ENCODE measurements around the gene TRMT44.
"Not testable (repeated sequence)": the region's sequence is repeated elsewhere in the genome, so short reads cannot be mapped to it uniquely, and the experiment has no call there.

The TRMT44 gene

GRCh38 chr4:8405516-8405875, 35.1 kb upstream of the TRMT44 start:
- TF ChIP-seq FOXM1 (IDR thresholded peaks at IDR 0.05; ENCODE audit: borderline replicate concordance) (no peak), LEF1 (IDR thresholded peaks at IDR 0.05; ENCODE audit: borderline replicate concordance) (no peak), NFRKB (IDR thresholded peaks at IDR 0.05) (no peak), CTBP1 (IDR thresholded peaks at IDR 0.05; ENCODE audit: borderline replicate concordance) (no peak), FOXK2 (IDR thresholded peaks at IDR 0.05) (no peak), L3MBTL2 (conservative IDR thresholded peaks at IDR 0.05) (no peak), HDGF (IDR thresholded peaks at IDR 0.05; ENCODE audit: borderline replicate concordance) (no peak), TARDBP (IDR thresholded peaks at IDR 0.05) (no peak), FOXA1 (IDR thresholded peaks at IDR 0.05) (no peak), PKNOX1 (IDR thresholded peaks at IDR 0.05) (no peak), ELF4 (IDR thresholded peaks at IDR 0.05) (no peak), BHLHE40 (IDR thresholded peaks at IDR 0.05; ENCODE audit: borderline replicate concordance) (no peak), SUZ12 (IDR thresholded peaks at IDR 0.05) (no peak)
- ChIA-PET CTCF (interaction anchor here (1.2 kb wide), 1 partner anchor 229 kb away, joined by 5 read pairs; no protein-coding TSS in a partner anchor), POLR2A (no interaction called here)
- DNase-seq (ENCODE audit: extremely low spot score): no peak

DNA sequence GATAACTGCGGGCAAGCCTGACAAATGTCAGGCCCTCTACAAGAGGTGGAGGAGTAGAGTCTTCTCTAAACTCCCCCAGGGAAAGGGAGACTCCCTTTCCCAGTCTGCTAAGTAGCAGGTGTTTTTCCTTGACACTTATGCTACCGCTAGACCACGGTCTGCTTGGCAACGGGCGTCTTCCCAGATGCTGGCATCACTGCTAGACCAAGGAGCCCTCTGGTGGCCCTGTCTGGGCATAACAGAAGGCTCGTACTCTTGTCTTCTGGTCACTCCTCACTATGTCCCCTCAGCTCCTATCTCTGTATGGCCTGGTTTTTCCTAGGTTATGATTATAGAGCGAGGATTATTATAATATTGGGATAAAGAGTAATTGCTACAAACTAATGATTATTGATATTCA, 33.7 kb upstream of the TRMT44 start:
- POLR2A ChIA-PET; DNase-seq (ENCODE audit: extremely low spot score): not testable (repeated sequence)
- CTCF ChIA-PET: interaction anchor here (2.1 kb wide), 1 partner anchor 230 kb away, joined by 7 read pairs; no protein-coding TSS in a partner anchor

DNA sequence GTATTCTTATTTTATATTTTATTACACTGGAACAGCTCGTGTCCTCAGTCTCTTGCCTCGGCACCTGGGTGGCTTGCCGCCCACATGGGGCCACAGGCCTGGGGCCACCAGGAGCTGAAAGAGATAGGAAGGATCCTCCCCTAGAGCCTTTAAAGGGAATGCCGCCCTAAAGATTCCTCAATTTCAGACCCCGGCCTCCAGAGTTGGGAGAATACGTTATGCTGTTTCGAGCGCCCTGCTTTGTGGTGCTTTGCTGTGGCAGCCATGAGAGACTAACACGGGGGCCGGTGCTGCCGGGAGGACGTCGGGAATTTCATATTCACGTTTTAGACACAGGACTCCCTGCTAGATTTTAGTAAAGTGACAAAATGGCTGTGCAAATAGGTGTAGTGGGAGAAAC, 33.3 kb upstream of the TRMT44 start:
- DNase-seq (ENCODE audit: extremely low spot score): no peak
- POLR2A ChIA-PET: no interaction called here
- CTCF ChIA-PET: interaction anchor here (2.1 kb wide), 1 partner anchor 230 kb away, joined by 7 read pairs; no protein-coding TSS in a partner anchor
- no peak for TF ChIP-seq FOXK2 (IDR thresholded peaks at IDR 0.05)
- TF ChIP-seq TARDBP (IDR thresholded peaks at IDR 0.05): no peak
- TF ChIP-seq FOXM1 (IDR thresholded peaks at IDR 0.05; ENCODE audit: borderline replicate concordance): no peak
- no peak for TF ChIP-seq ZNF384 (IDR thresholded peaks at IDR 0.05)
- TF ChIP-seq FOXA1 (IDR thresholded peaks at IDR 0.05): no peak
- TF ChIP-seq HDGF (IDR thresholded peaks at IDR 0.05; ENCODE audit: borderline replicate concordance): no peak
- TF ChIP-seq ELF4 (IDR thresholded peaks at IDR 0.05): no peak
- no peak for TF ChIP-seq NFRKB (IDR thresholded peaks at IDR 0.05)
- TF ChIP-seq L3MBTL2 (conservative IDR thresholded peaks at IDR 0.05): no peak
- no peak for TF ChIP-seq SUZ12 (IDR thresholded peaks at IDR 0.05)
- TF ChIP-seq BHLHE40 (IDR thresholded peaks at IDR 0.05; ENCODE audit: borderline replicate concordance): no peak
- TF ChIP-seq LEF1 (IDR thresholded peaks at IDR 0.05; ENCODE audit: borderline replicate concordance): no peak
- no peak for TF ChIP-seq ARNT (IDR thresholded peaks at IDR 0.05)

GRCh38 chr4:8407756-8408155, 32.8 kb upstream of the TRMT44 start:
- ChIA-PET POLR2A (interaction anchor here (1.0 kb wide), 1 partner anchor 32 kb away, joined by 3 read pairs; the partner anchor contains the start of genes ACOX3 and TRMT44), CTCF (interaction anchor here (1.2 to 2.1 kb wide), 2 partner anchors 166 to 231 kb away, joined by 3 to 7 read pairs; no protein-coding TSS in a partner anchor)
- no peak for DNase-seq (ENCODE audit: extremely low spot score)
- TF ChIP-seq BHLHE40 (IDR thresholded peaks at IDR 0.05; ENCODE audit: borderline replicate concordance): no peak
- no peak for TF ChIP-seq FOXA1 (IDR thresholded peaks at IDR 0.05)
- TF ChIP-seq FOXM1 (IDR thresholded peaks at IDR 0.05; ENCODE audit: borderline replicate concordance): no peak
- TF ChIP-seq HDGF (IDR thresholded peaks at IDR 0.05; ENCODE audit: borderline replicate concordance): no peak
- no peak for TF ChIP-seq TARDBP (IDR thresholded peaks at IDR 0.05)
- no peak for TF ChIP-seq L3MBTL2 (conservative IDR thresholded peaks at IDR 0.05)
- TF ChIP-seq ARNT (IDR thresholded peaks at IDR 0.05): no peak
- no peak for TF ChIP-seq FOXK2 (IDR thresholded peaks at IDR 0.05)
- TF ChIP-seq ZNF384 (IDR thresholded peaks at IDR 0.05): no peak
- no peak for TF ChIP-seq SP1 (IDR thresholded peaks at IDR 0.05)
- TF ChIP-seq PKNOX1 (IDR thresholded peaks at IDR 0.05): no peak
- no peak for TF ChIP-seq SUZ12 (IDR thresholded peaks at IDR 0.05)
- no peak for TF ChIP-seq NFRKB (IDR thresholded peaks at IDR 0.05)
- TF ChIP-seq CTBP1 (IDR thresholded peaks at IDR 0.05; ENCODE audit: borderline replicate concordance): no peak
- TF ChIP-seq ELF4 (IDR thresholded peaks at IDR 0.05): no peak
- TF ChIP-seq LEF1 (IDR thresholded peaks at IDR 0.05; ENCODE audit: borderline replicate concordance): no peak

DNA sequence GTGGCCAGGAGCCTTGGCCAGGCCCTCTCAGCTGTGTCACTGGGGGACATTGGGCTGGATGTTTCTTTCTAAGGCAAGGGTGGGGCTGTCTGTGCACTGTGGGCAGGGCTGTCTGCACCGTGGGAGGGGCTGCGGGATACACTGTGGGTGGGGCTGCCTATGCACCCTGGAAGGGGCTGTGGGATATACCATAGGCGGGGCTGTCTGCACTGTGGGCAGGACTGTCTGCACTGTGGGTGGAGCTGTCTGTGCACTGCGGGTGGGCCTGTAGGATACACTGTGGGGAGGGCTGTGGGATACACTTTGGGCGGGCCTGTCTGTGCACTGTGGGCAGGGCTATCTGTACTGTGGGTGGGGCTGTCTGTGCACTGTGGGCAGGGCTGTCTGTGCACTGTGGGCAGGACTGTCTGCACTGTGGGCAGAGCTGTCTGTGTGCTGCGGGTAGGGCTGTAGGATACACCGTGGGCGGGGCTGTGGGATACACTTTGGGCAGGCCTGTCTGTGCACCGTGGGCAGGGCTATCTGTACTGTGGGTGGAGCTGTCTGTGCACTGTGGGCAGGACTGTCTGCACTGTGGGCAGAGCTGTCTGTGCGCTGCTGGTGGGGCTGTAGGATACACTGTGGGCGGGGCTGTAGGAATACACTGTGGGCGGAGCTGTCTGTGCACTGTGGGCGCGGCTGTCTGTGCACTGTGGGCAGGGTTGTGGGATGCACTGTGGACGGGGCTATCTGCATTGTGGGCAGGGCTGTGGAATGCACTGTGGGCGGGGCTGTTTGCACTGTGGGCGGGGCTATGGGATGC, 31.1 kb upstream of the TRMT44 start:
- DNase-seq (ENCODE audit: extremely low spot score): no peak
- POLR2A ChIA-PET: no interaction called here
- CTCF ChIA-PET: interaction anchor here (1.2 to 1.9 kb wide), 2 partner anchors 142 to 168 kb away, joined by 3 to 11 read pairs; no protein-coding TSS in a partner anchor
- TF ChIP-seq TARDBP (IDR thresholded peaks at IDR 0.05): no peak
- no peak for TF ChIP-seq SUZ12 (IDR thresholded peaks at IDR 0.05)
- no peak for TF ChIP-seq FOXK2 (IDR thresholded peaks at IDR 0.05)
- no peak for TF ChIP-seq ZNF384 (IDR thresholded peaks at IDR 0.05)
- TF ChIP-seq FOXM1 (IDR thresholded peaks at IDR 0.05; ENCODE audit: borderline replicate concordance): no peak
- no peak for TF ChIP-seq FOXA1 (IDR thresholded peaks at IDR 0.05)
- TF ChIP-seq L3MBTL2 (conservative IDR thresholded peaks at IDR 0.05): no peak
- TF ChIP-seq LEF1 (IDR thresholded peaks at IDR 0.05; ENCODE audit: borderline replicate concordance): no peak
- TF ChIP-seq CTBP1 (IDR thresholded peaks at IDR 0.05; ENCODE audit: borderline replicate concordance): no peak
- TF ChIP-seq HDGF (IDR thresholded peaks at IDR 0.05; ENCODE audit: borderline replicate concordance): no peak
- no peak for TF ChIP-seq ARNT (IDR thresholded peaks at IDR 0.05)
- no peak for TF ChIP-seq PKNOX1 (IDR thresholded peaks at IDR 0.05)
- no peak for TF ChIP-seq BHLHE40 (IDR thresholded peaks at IDR 0.05; ENCODE audit: borderline replicate concordance)
- TF ChIP-seq SP1 (IDR thresholded peaks at IDR 0.05): no peak
